NCI-H1417 (cell line): Measurements from ENCODE around the gene KCNG2.

Source experiments
- DNase-seq, 3 experiments: peaks; one replicate each; lab custom pipeline; 2025; lab: John Stamatoyannopoulos, UW

Gene KCNG2

DNA sequence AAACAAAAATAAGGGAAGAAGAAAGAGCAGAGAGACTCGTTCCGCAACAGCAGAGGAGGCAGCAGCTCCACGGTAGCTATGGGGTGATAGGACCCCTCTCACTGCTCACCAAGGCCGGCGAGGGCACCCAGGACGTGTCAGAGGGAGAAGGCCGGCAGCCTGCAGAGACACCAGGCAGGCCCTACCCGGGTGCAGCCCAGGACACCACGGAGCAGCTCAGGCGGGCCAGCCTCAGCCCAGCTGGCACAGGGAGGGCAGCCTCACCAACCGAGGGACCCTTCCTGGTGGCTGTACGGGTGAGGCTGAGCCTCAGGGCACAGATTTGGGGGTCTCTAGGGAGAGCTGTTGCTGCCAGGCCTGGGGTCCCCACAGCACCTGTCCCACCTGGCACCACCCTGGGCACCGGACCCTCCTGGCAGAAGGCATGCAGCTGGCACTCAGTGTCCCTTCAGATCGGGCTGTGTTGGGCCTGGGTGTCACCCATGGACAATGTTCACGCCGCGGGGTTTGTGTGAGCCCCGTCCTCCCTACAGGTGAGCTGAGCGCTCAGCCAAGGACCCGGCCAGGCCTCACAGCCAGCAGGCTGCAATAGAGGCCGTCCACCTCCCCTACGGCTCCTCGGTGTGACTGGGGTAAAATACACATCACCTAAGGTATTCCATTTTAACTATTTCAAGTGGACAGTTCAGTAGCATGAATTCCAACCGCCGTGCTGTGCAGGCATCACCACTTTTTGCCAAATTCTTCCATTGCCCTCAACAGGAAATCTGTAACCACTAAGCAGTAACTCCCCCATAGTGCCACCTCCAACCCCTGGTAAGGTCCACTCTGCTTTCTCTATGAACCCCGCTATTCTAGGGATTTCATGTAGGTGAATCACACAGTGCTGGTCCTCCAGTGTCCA lies 21.6 kb downstream of the KCNG2 start:
- no peak for DNase-seq

GRCh38 chr18:79819968-79820351 lies 22.2 kb downstream of the KCNG2 start:
- DNase-seq, result no peak

GRCh38 chr18:79823120-79823519 lies 25.4 kb downstream of the KCNG2 start:
- no peak for DNase-seq

DNA sequence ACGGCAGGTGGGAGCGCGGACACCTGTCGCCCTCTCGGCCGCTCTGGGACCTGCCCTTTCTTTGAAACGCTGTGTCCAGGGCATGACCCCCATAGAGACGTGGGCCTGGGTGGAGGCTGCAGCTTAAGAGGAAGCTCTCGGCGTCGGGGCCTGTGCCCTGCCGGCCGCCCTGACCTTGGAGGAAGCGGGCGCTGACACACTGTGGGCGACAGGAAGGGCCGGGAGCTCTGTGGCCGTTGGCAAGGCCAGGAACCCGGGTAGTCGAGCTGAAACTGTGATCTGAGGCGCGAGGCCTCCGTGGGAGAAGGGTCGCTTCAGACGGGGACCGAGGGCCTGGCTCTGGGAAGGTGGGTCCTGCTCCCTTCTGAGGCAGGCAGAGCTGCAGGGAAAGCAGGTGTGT lies 28.2 kb downstream of the KCNG2 start:
- DNase-seq, result no peak

GRCh38 chr18:79826966-79827365 lies 29.2 kb downstream of the KCNG2 start:
- DNase-seq, result no peak

DNA sequence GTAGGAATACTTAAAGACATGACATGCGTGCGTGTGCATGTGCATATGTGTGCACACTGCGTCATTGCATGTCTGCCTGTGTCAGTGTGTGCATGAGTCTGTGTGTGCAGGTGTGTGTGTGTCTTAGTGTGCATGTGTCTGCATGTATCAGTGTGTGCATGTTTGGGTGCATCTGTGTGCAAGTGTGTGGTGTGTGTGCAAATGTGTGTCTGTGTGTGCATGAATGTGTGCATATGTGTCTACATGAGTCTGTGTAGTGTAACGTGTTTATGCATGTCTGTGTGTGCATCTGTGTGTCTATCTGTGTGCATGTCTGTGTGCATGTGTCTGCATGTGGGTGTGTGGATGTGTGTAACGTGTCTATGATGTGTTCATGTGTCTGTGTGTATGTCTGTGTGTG lies 30.5 kb downstream of the KCNG2 start:
- DNase-seq, result no peak

DNA sequence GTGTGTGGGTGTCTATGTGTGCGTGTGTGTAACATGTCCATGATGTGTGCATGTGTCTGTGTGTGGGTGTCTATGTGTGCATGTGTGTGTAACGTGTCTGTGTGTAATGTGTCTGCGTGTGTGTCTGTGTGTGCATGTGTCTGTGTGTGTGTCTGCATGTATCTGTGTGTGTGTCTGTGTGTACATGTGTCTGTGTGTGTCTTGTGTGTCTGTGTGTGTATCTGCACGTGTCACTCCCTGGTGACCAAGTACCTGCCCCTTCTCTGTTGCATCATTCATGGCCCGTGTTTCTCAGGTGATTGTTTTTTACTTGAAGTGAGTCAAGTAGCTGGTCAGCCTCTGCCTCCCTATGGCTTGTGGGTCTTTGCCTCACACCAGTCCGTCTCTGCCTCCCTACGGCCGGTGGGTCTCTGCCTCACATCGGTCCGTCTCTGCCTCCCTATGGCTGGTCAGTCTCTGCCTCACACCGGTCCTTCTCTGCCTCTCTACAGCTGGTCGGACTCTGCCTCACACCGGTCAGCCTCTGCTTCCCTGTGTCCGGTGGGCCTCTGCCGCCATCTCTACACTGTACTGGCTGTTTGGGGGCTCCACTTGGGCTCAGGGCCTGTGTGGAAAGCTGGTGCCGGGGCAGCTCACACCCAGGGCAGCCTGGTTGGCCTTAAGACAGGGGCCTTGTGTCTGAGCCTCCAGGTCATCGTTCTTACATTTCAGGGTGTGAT lies 31.6 kb downstream of the KCNG2 start:
- DNase-seq, result no peak

GRCh38 chr18:79832169-79832568 lies 34.4 kb downstream of the KCNG2 start:
- DNase-seq, result no peak

DNA sequence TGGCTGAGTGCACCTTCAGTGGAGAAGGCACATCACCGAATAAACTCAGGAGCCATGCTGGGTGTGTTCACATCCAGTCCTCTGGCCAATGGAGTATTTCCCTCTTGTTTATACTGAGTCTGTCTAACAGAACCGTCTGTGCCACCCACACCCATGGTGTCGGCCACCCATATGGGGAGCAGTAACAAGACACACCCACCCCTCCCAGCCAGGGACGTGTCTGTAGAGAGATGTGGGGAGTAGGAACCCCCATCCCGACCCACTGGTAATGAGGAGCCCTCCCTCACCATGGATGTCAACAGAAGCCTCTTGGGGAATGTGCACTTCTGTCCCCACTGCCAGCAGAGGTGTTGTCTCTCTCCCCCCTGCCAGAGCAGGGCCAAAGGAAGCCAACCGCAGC lies 37.1 kb downstream of the KCNG2 start:
- no peak for DNase-seq

DNA sequence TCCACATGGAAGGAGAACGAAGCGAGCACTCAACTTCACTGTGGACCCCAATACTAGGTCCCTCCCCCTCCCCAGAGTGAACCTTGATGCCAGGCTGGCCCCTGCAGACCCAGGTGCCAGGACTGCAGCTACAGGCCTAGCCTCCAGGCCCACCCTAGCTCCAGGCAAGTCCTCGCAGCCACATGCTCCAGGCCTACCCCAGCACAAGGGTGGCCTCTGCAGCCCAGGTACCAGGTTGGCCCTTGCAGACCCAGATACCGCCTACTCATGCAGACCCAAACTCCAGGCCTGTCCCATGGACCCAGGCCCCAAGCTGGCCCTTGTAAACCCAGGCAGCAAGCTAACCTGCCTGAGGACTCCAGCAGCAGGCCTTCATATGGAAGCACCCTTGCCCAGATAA lies 44.2 kb downstream of the KCNG2 start:
- no peak for DNase-seq

GRCh38 chr18:79844999-79845563 lies 47.3 kb downstream of the KCNG2 start:
- DNase-seq, result no peak

- DNase-seq, result no peak
These were observed 49.3 kb downstream of the KCNG2 start for GRCh38 chr18:79846936-79847557.

- peak in 1 of 3 experiments; percentile 30 for DNase-seq
These were observed 50.0 kb downstream of the KCNG2 start for GRCh38 chr18:79847606-79848293.

DNA sequence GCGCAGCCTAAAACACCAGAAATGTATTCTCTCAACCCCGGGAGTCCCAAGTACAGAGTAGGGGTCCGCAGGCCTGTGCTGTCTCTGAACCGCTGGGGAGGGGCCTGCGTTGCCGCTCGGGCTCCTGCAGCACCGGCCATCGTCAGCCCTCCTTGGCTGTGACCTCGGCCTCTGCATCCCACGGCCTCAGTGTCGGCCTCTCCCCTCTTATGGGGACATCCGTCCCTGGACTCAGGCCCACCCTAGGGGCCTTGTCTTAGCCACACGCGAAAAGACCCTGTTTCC lies 50.5 kb downstream of the KCNG2 start:
- no peak for DNase-seq

GRCh38 chr18:79848579-79849327 lies 51.0 kb downstream of the KCNG2 start:
- DNase-seq, result peak in 2 of 3 experiments; percentile 17 to 45

GRCh38 chr18:79849328-79850207 lies 51.8 kb downstream of the KCNG2 start:
- no peak for DNase-seq

- DNase-seq, result no peak
These were observed 53.0 kb downstream of the KCNG2 start for GRCh38 chr18:79850731-79851130.

- DNase-seq, result no peak
These were observed 53.8 kb downstream of the KCNG2 start for GRCh38 chr18:79851489-79851888.

GRCh38 chr18:79851950-79852349 lies 54.2 kb downstream of the KCNG2 start:
- DNase-seq, result no peak

GRCh38 chr18:79852561-79853302 lies 55.0 kb downstream of the KCNG2 start:
- no peak for DNase-seq
